Measurements from ENCODE around the gene QRSL1. TPM values are rescaled to one million over a fixed set of nuclear protein-coding genes. Genes with fewer than 3 reads are reported as not detected.

Gene QRSL1
- total and polyA plus RNA-seq, 10 of the 15 experiments (the other 5 are each of a cell fraction or from before 2014, with no cell fraction given) = 11.9 to 23.5 (median 15.5) TPM

DNA sequence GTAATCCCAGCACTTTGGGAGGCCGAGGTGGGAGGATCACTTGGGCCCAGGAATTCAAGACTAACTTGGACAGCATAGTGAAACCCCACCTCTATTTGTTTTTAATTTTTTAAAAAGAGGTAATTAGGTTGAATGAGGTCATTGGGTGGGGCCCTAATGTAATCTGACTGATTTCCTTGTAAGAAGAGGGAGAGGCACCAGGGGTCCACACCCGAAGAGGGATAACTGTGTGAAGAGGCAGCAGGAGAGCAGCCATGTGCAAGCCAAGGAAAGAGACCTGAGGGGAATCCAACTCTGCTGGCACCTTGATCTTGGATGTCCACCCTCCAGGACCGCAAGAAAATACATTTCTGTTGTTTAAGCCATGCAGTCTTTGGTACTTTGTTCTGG, 63.4 kb downstream of the QRSL1 start (continued):
- TF ChIP-seq RELB (IDR thresholded peaks at IDR 0.05; ENCODE audit: low read depth) (no peak), MTA3 (IDR thresholded peaks at IDR 0.05; ENCODE audit: borderline replicate concordance, low read length) (no peak), EP300 (IDR thresholded peaks at IDR 0.05; ENCODE audit: borderline replicate concordance in 1 of 2, control insufficient read depth in 1 of 2, low read depth in 2 of 2, low read length in 2 of 2) (no peak), ZNF592 (IDR thresholded peaks at IDR 0.05) (no peak), NFYB (IDR thresholded peaks at IDR 0.05; ENCODE audit: insufficient read depth, low read depth, low read length) (no peak), DPF2 (IDR thresholded peaks at IDR 0.05) (no peak), IKZF2 (IDR thresholded peaks at IDR 0.05) (no peak)

All from GM12878 (cell line).